Ishikawa (cell line): ENCODE measurements around the gene HAT1.

Experiments used
- CEBPB ChIP-seq: IDR thresholded peaks from 2 replicates; pipeline ENCODE4 v1.6.1; 2012
- CREB1 ChIP-seq: IDR thresholded peaks from 2 replicates; pipeline ENCODE4 v1.6.1; 2012; ENCODE audit warnings: low read depth
- EP300 ChIP-seq: IDR thresholded peaks from 2 replicates; pipeline ENCODE4 v1.6.1; 2012; ENCODE audit warnings: borderline replicate concordance
- FOXM1 ChIP-seq: IDR thresholded peaks from 2 replicates; pipeline ENCODE4 v1.6.1; 2012; ENCODE audit warnings: low read depth, borderline replicate concordance
- MAX ChIP-seq: IDR thresholded peaks from 2 replicates; pipeline ENCODE4 v1.6.1; 2012
- RAD21 ChIP-seq: IDR thresholded peaks from 2 replicates; pipeline ENCODE4 v1.6.1; 2012; ENCODE audit warnings: low read depth
- TCF12 ChIP-seq: IDR thresholded peaks from 2 replicates; pipeline ENCODE4 v1.6.1; 2012; ENCODE audit warnings: low read depth
- TEAD4 ChIP-seq: IDR thresholded peaks from 2 replicates; pipeline ENCODE4 v1.6.1; 2012
- YY1 ChIP-seq: IDR thresholded peaks from 2 replicates; pipeline ENCODE4 v1.6.1; 2012; ENCODE audit warnings: low read depth
- ZBTB7A ChIP-seq: IDR thresholded peaks from 2 replicates; pipeline ENCODE4 v1.6.1; 2012; ENCODE audit warnings: low read depth
- TF ChIP-seq, protein P1 (sequence below): IDR thresholded peaks from 2 replicates; pipeline ENCODE4 v1.6.1; 2012; ENCODE audit warnings: low read depth, mild to moderate bottlenecking
- TF ChIP-seq, protein P2 (sequence below): IDR thresholded peaks from 2 replicates; pipeline ENCODE4 v1.6.1; 2012

GRCh38 chr2:171957061-171957460 is 34.8 kb downstream of the HAT1 start:
- TF ChIP-seq, protein P1, sequence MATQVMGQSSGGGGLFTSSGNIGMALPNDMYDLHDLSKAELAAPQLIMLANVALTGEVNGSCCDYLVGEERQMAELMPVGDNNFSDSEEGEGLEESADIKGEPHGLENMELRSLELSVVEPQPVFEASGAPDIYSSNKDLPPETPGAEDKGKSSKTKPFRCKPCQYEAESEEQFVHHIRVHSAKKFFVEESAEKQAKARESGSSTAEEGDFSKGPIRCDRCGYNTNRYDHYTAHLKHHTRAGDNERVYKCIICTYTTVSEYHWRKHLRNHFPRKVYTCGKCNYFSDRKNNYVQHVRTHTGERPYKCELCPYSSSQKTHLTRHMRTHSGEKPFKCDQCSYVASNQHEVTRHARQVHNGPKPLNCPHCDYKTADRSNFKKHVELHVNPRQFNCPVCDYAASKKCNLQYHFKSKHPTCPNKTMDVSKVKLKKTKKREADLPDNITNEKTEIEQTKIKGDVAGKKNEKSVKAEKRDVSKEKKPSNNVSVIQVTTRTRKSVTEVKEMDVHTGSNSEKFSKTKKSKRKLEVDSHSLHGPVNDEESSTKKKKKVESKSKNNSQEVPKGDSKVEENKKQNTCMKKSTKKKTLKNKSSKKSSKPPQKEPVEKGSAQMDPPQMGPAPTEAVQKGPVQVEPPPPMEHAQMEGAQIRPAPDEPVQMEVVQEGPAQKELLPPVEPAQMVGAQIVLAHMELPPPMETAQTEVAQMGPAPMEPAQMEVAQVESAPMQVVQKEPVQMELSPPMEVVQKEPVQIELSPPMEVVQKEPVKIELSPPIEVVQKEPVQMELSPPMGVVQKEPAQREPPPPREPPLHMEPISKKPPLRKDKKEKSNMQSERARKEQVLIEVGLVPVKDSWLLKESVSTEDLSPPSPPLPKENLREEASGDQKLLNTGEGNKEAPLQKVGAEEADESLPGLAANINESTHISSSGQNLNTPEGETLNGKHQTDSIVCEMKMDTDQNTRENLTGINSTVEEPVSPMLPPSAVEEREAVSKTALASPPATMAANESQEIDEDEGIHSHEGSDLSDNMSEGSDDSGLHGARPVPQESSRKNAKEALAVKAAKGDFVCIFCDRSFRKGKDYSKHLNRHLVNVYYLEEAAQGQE, result no peak
- no peak for TF ChIP-seq YY1
- no peak for TF ChIP-seq MAX
- no peak for TF ChIP-seq EP300
- TF ChIP-seq, protein P2, sequence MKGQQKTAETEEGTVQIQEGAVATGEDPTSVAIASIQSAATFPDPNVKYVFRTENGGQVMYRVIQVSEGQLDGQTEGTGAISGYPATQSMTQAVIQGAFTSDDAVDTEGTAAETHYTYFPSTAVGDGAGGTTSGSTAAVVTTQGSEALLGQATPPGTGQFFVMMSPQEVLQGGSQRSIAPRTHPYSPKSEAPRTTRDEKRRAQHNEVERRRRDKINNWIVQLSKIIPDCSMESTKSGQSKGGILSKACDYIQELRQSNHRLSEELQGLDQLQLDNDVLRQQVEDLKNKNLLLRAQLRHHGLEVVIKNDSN, result no peak
- TF ChIP-seq CEBPB, result no peak
- TF ChIP-seq RAD21, result peak; percentile 30
- TF ChIP-seq TEAD4, result no peak
- no peak for TF ChIP-seq CREB1
- no peak for TF ChIP-seq ZBTB7A
- TF ChIP-seq TCF12, result no peak
- TF ChIP-seq FOXM1, result no peak
